Measurements from ENCODE around the gene CEACAM6.

The CEACAM6 gene

GRCh38 chr19:41815301-41815700, 60.0 kb downstream of the CEACAM6 start:
- in situ Hi-C loops (cut with MboI; ENCODE audit: low sequenced_read_pairs), result no loop called here
- no peaks in the 10 kb centered on the region for H3K36me3 ChIP-seq (replicated peaks)
- DNase-seq (ENCODE audit: low spot score in 2 of 2), result no peak
- no peaks in the 10 kb centered on the region for H3K9me3 ChIP-seq
- peaks cover 6% of the 10 kb centered on the region for H3K27me3 ChIP-seq (ENCODE audit: low read depth)
- no peak overlapping the region for H3K4me3 ChIP-seq
- H3K4me1 ChIP-seq, result no peaks in the 10 kb centered on the region

DNA sequence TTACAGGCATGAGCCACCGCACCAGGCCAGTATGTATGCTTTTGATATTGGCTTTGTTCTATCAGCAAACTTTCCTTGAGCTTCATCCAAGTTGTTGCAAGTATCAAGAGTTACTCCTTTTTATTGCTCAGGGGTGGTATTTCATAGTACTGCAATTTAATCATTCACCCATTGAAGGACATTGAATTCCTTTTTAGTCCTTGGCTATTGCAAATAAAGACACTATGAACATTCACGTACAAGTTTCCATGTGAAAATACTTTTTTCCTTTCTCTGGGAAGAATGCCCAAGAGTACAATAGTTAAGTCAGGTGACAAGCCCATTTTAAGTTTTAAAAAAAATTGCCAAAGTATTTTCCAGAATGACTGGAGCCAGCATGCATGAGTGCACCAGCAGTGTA, 61.4 kb downstream of the CEACAM6 start:
- in situ Hi-C loops (cut with MboI; ENCODE audit: low sequenced_read_pairs), result no loop called here
- Histone ChIP-seq H3K36me3 (replicated peaks) (no peaks in the 10 kb centered on the region), H3K4me1 (no peaks in the 10 kb centered on the region), H3K4me3 (no peak overlapping the region), H3K27me3 (ENCODE audit: low read depth) (peaks cover 13% of the 10 kb centered on the region), H3K9me3 (no peaks in the 10 kb centered on the region)
- no peak for DNase-seq (ENCODE audit: low spot score in 2 of 2)

DNA sequence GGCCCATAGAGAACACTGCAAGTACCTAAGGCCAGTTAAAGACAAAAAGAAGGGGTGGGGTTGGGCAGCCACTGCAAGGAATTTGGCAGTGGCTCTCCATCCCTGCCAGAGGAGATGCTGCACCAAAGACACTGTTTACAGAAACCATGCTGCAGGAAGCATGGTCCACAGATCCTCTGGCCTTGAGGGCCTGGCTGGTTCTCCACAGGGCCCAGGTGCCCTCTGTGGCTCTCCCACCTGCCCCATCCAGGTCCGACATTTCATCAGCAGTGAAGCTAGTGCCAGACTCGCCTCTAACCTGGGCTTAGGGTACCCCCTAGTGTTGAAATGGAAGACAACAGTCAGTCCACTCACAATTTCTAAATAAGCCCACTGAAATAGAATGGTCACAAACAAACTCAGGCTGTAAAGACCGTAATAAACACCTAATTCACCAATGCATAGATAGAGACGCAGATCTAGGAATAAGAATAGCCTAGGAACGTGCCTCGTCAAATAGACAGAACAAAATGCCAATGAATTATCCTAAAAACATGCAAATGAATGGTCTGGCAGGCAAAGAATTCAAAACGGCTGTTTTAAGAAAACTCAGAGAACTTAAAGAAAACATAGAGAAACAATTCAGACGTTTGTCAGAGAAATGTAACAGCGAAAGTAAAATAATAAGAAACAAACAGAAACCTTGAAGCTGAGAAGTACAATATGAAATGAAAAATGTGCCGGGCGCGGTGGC, 65.8 kb downstream of the CEACAM6 start:
- H3K27me3 ChIP-seq (ENCODE audit: low read depth), result peaks cover 24% of the 10 kb centered on the region
- H3K4me1 ChIP-seq, result no peaks in the 10 kb centered on the region
- H3K4me3 ChIP-seq, result no peak overlapping the region
- H3K36me3 ChIP-seq (replicated peaks), result no peaks in the 10 kb centered on the region
- no peaks in the 10 kb centered on the region for H3K9me3 ChIP-seq
- peak; percentile 18 to 60 for DNase-seq (ENCODE audit: low spot score in 2 of 2)
- in situ Hi-C loops (cut with MboI; ENCODE audit: low sequenced_read_pairs), result no loop called here
